GM23338 (cell line): ENCODE results near the gene NUDT4. TPM values are rescaled to one million over a fixed set of nuclear protein-coding genes. Genes with fewer than 3 reads are reported as not detected.

Experiments
- ATAC-seq: fragments of 200-7000 bp; cut with Tn5 transposase; 3 replicates; pipeline ENCODE4 v1.9.1; 2020
- DNase-seq: peaks from one replicate; pipeline ENCODE4 v3.0.0-alpha.2; 2015; ENCODE audit warnings: low spot score
- H2AFZ ChIP-seq: fragments of 200-600 bp; sonication (generic); 2 replicates; pipeline ENCODE4 v1.8.0; 2016; ENCODE audit warnings: antibody characterized with exemption, mild to moderate bottlenecking, moderate library complexity
- H3F3A ChIP-seq: fragments of 200-600 bp; sonication (generic); replicated peaks from 2 replicates; pipeline ENCODE4 v1.8.0; 2017; ENCODE audit warnings: antibody characterized with exemption, mixed run types, low read depth
- H3K27ac ChIP-seq: fragments of 200-600 bp; sonication (generic); 2 replicates; pipeline ENCODE4 v1.6.1; 2016; ENCODE audit warnings: low read depth
- H3K27me3 ChIP-seq: fragments of 200-600 bp; sonication (generic); 2 replicates; pipeline ENCODE4 v1.8.0; 2016; ENCODE audit warnings: mild to moderate bottlenecking, mixed run types, moderate library complexity; ENCODE audit not compliant: insufficient read depth
- H3K36me3 ChIP-seq: fragments of 200-600 bp; sonication (generic); 2 replicates; pipeline ENCODE4 v1.8.0; 2016; ENCODE audit warnings: mild to moderate bottlenecking; ENCODE audit not compliant: insufficient read depth
- H3K4me1 ChIP-seq: fragments of 200-600 bp; sonication (generic); 2 replicates; pipeline ENCODE4 v1.8.0; 2016; ENCODE audit warnings: mild to moderate bottlenecking, moderate library complexity; ENCODE audit not compliant: insufficient read depth
- H3K4me2 ChIP-seq: fragments of 200-600 bp; sonication (generic); 2 replicates; pipeline ENCODE4 v1.7.1; 2017; ENCODE audit warnings: mixed run types
- H3K4me3 ChIP-seq: fragments of 200-600 bp; sonication (generic); 2 replicates; pipeline ENCODE4 v1.6.1; 2016; ENCODE audit warnings: mixed run types
- H3K79me2 ChIP-seq: fragments of 200-600 bp; sonication (generic); replicated peaks from 2 replicates; pipeline ENCODE4 v1.8.0; 2017; ENCODE audit warnings: mild to moderate bottlenecking; ENCODE audit not compliant: insufficient read depth
- H3K9me2 ChIP-seq: fragments of 200-600 bp; sonication (generic); 2 replicates; pipeline ENCODE4 v1.8.0; 2017; ENCODE audit not compliant: insufficient read depth
- H4K20me1 ChIP-seq: fragments of 200-600 bp; sonication (generic); replicated peaks from 2 replicates; pipeline ENCODE4 v1.8.0; 2017; ENCODE audit warnings: mild to moderate bottlenecking; ENCODE audit not compliant: insufficient read depth
- H3K27ac Mint-ChIP-seq: 2 replicates; pipeline ENCODE4 v1.8.0; 2020; ENCODE audit warnings: inconsistent platforms, mild to moderate bottlenecking, moderate library complexity, mixed read lengths
- H3K27me3 Mint-ChIP-seq: 3 replicates; pipeline ENCODE4 v1.8.0; 2022; ENCODE audit warnings: low read depth, mild to moderate bottlenecking, moderate library complexity, mixed read lengths, inconsistent platforms; ENCODE audit not compliant: insufficient read depth, poor library complexity
- H3K36me3 Mint-ChIP-seq: 3 replicates; pipeline ENCODE4 v1.8.0; 2021; ENCODE audit warnings: low read depth, mild to moderate bottlenecking, inconsistent platforms, moderate library complexity, mixed read lengths
- H3K4me1 Mint-ChIP-seq: 3 replicates; pipeline ENCODE4 v1.8.0; 2020; ENCODE audit warnings: mild to moderate bottlenecking, inconsistent platforms, mixed read lengths
- H3K4me3 Mint-ChIP-seq: 3 replicates; pipeline ENCODE4 v1.8.0; 2021; ENCODE audit warnings: moderate library complexity, mild to moderate bottlenecking, inconsistent platforms, mixed read lengths
- H3K9me3 Mint-ChIP-seq: 3 replicates; pipeline ENCODE4 v1.8.0; 2020; ENCODE audit warnings: moderate library complexity, mild to moderate bottlenecking, inconsistent platforms, mixed read lengths
- CREB1 ChIP-seq: fragments of 250-450 bp; sonication (Bioruptor Pico); IDR thresholded peaks from 2 replicates; pipeline ENCODE4 v1.5.0; 2020; ENCODE audit warnings: low read depth, mild to moderate bottlenecking, moderate library complexity
- ZNF462 ChIP-seq: fragments of 250-450 bp; sonication (Bioruptor Pico); IDR thresholded peaks from 2 replicates; pipeline ENCODE4 v1.5.0; 2020; ENCODE audit warnings: mild to moderate bottlenecking, moderate library complexity
- polyA plus RNA-seq: library from polyadenylated mRNA; unstranded; fragments of >200 nt; fragmentation: Nextera tagmentation; extraction: Ambion mirVana; gene quantifications from 2 replicates; pipeline ENCODE4 v1.2.1, GENCODE V29; 2016
- total RNA-seq: library from RNA; depleted of rRNA; stranded (reverse); fragments of >200 nt; shearing (Covaris generic); gene quantifications from 2 replicates; pipeline ENCODE4 v1.2.3, GENCODE V29; 2014

Gene NUDT4
- total and polyA plus RNA-seq, 2 experiments from 2014 or later: 32.3 to 67.2 TPM

- no peak for TF ChIP-seq ZNF462
These were observed 60.7 kb downstream of the NUDT4 start (continued) for GRCh38 chr12:93438266-93439050.

GRCh38 chr12:93440043-93440835 is 62.5 kb downstream of the NUDT4 start:
- Mint-ChIP-seq H3K9me3 (peaks cover 3% of the 10 kb centered on the region; the same call in 2 of the 3 replicates), H3K4me1 (peaks cover 50% of the 10 kb centered on the region), H3K4me3 (peak overlapping the region; percentile 96), H3K36me3 (peaks cover 7% of the 10 kb centered on the region; the same call in 1 of the 3 replicates), H3K27me3 (peaks cover 4% of the 10 kb centered on the region), H3K27ac (peak overlapping the region; percentile 96)
- ATAC-seq (no peak), DNase-seq (no peak)
- peaks cover 44% of the 10 kb centered on the region for H3K4me1 ChIP-seq
- H3K4me2 ChIP-seq: peak overlapping the region; percentile 97
- peaks cover 56% of the 10 kb centered on the region for H4K20me1 ChIP-seq
- no peaks in the 10 kb centered on the region for H3F3A ChIP-seq
- H3K9me2 ChIP-seq: no peaks in the 10 kb centered on the region
- no peaks in the 10 kb centered on the region for H3K36me3 ChIP-seq
- no peaks in the 10 kb centered on the region for H3K27me3 ChIP-seq
- H3K27ac ChIP-seq: peak overlapping the region; percentile 92; the same call in 1 of the 2 replicates
- H3K4me3 ChIP-seq: peak overlapping the region; percentile 93
- H2AFZ ChIP-seq: no peak overlapping the region
- H3K79me2 ChIP-seq: peaks cover 67% of the 10 kb centered on the region
- TF ChIP-seq CREB1 (CRISPR knock-in tag) (no peak), ZNF462 (no peak)
